Mesenchymal stem cell (in vitro differentiated cells and primary cell): ENCODE measurements around the gene LHFPL2.

Source experiments
- DNase-seq: peaks from one replicate; pipeline ENCODE4 v3.0.0-alpha.2; 2013
- H2AFZ ChIP-seq: one replicate; pipeline ENCODE4 v1.6.1; 2013; ENCODE audit warnings: low read depth, mild to moderate bottlenecking, control low read depth, inconsistent platforms, low read length, moderate library complexity
- H2AK5ac ChIP-seq: 2 replicates; pipeline ENCODE4 v1.6.1; 2013; ENCODE audit warnings: low read length, moderate library complexity, mild to moderate bottlenecking, inconsistent platforms; ENCODE audit not compliant: severe bottlenecking
- H2BK120ac ChIP-seq: one replicate; pipeline ENCODE4 v1.6.1; 2013; ENCODE audit warnings: low read depth, mild to moderate bottlenecking, inconsistent platforms, low read length, moderate library complexity
- H2BK12ac ChIP-seq, 2 experiments: one replicate each; pipeline ENCODE4 v1.6.1; 2013; ENCODE audit warnings: inconsistent platforms in 2 of 2, low read length in 2 of 2, mild to moderate bottlenecking in 2 of 2, moderate library complexity in 2 of 2, control low read depth in 1 of 2
- H2BK15ac ChIP-seq: one replicate; pipeline ENCODE4 v1.6.1; 2013; ENCODE audit warnings: mild to moderate bottlenecking, low read depth, inconsistent platforms; ENCODE audit not compliant: poor library complexity, severe bottlenecking
- H2BK5ac ChIP-seq: 2 replicates; pipeline ENCODE4 v1.6.1; 2013; ENCODE audit warnings: low read depth, mild to moderate bottlenecking, low read length, control low read depth, inconsistent platforms; ENCODE audit not compliant: poor library complexity, severe bottlenecking
- H3K14ac ChIP-seq, 2 experiments: one replicate each; pipeline ENCODE4 v1.6.1; 2013; ENCODE audit warnings: inconsistent platforms in 2 of 2, low read length in 2 of 2, control low read depth in 1 of 2, mild to moderate bottlenecking in 1 of 2, moderate library complexity in 1 of 2
- H3K18ac ChIP-seq, 2 experiments: one replicate each; pipeline ENCODE4 v1.6.1; 2013; ENCODE audit warnings: inconsistent platforms in 2 of 2, low read length in 2 of 2, control low read depth in 1 of 2, low read depth in 1 of 2, mild to moderate bottlenecking in 1 of 2
- H3K23ac ChIP-seq, 2 experiments: one replicate each; pipeline ENCODE4 v1.6.1; 2013; ENCODE audit warnings: inconsistent platforms in 2 of 2, low read length in 2 of 2, mild to moderate bottlenecking in 2 of 2, moderate library complexity in 2 of 2, control low read depth in 1 of 2
- H3K27ac ChIP-seq: 2 replicates; pipeline ENCODE4 v1.5.1; 2013; ENCODE audit warnings: mild to moderate bottlenecking, moderate library complexity, low read length, control low read depth, inconsistent platforms; ENCODE audit not compliant: poor library complexity, severe bottlenecking
- H3K27me3 ChIP-seq, 2 experiments: 2 replicates each; pipeline versions ENCODE4 v1.6.1 to v1.7.0; 2013; ENCODE audit warnings: low read length in 2 of 2, mild to moderate bottlenecking in 2 of 2, moderate library complexity in 2 of 2, control low read depth in 1 of 2, inconsistent platforms in 1 of 2; ENCODE audit not compliant: control insufficient read depth in 1 of 2, insufficient read depth in 1 of 2
- H3K36me3 ChIP-seq, 2 experiments: 2 replicates each; pipeline versions ENCODE4 v1.6.1 to v1.7.0; 2013; ENCODE audit warnings: low read length in 2 of 2, control low read depth in 1 of 2, inconsistent platforms in 1 of 2, low read depth in 1 of 2, mild to moderate bottlenecking in 1 of 2; ENCODE audit not compliant: insufficient read depth in 2 of 2, control insufficient read depth in 1 of 2
- H3K4ac ChIP-seq, 2 experiments: one replicate each; pipeline ENCODE4 v1.6.1; 2013; ENCODE audit warnings: inconsistent platforms in 2 of 2, low read length in 2 of 2, mild to moderate bottlenecking in 2 of 2, moderate library complexity in 2 of 2, control low read depth in 1 of 2, low read depth in 1 of 2
- H3K4me1 ChIP-seq: 2 replicates; pipeline ENCODE4 v1.6.1; 2013; ENCODE audit warnings: low read depth, low read length, control low read depth; ENCODE audit not compliant: control insufficient read depth, insufficient read depth
- H3K4me2 ChIP-seq: 2 replicates; pipeline ENCODE4 v1.6.1; 2013; ENCODE audit warnings: low read length, mild to moderate bottlenecking, inconsistent platforms; ENCODE audit not compliant: poor library complexity, severe bottlenecking
- H3K4me3 ChIP-seq, 2 experiments: 2 replicates each; pipeline versions ENCODE4 v1.5.1 to v1.7.0; 2013; ENCODE audit warnings: low read length in 2 of 2, mild to moderate bottlenecking in 2 of 2, control low read depth in 1 of 2, low read depth in 1 of 2; ENCODE audit not compliant: insufficient read depth in 1 of 2
- H3K79me1 ChIP-seq: replicated peaks from 2 replicates; pipeline ENCODE4 v1.6.1; 2013; ENCODE audit warnings: mild to moderate bottlenecking, control low read depth, low read length, inconsistent platforms; ENCODE audit not compliant: poor library complexity, severe bottlenecking
- H3K9ac ChIP-seq: 2 replicates; pipeline ENCODE4 v1.7.0; 2013; ENCODE audit warnings: mild to moderate bottlenecking, low read length, moderate library complexity
- H3K9me3 ChIP-seq: 2 replicates; pipeline ENCODE4 v1.7.0; 2013; ENCODE audit warnings: mild to moderate bottlenecking, low read length; ENCODE audit not compliant: control insufficient read depth
- H4K8ac ChIP-seq: one replicate; pipeline ENCODE4 v1.6.1; 2013; ENCODE audit warnings: inconsistent platforms, mild to moderate bottlenecking, low read length, moderate library complexity
- H4K91ac ChIP-seq: one replicate; pipeline ENCODE4 v1.6.1; 2013; ENCODE audit warnings: mild to moderate bottlenecking, low read length, inconsistent platforms
- WGBS: methylation state at CpG from one replicate; pipeline ENCODE4 v1.1.7; 2013; ENCODE audit warnings: mixed read lengths; 5-methylcytosine and 5-hydroxymethylcytosine counted together

LHFPL2 gene

GRCh38 chr5:78537411-78537810 is 111.2 kb downstream of the LHFPL2 start:
- H4K91ac ChIP-seq, result no peak overlapping the region
- H4K8ac ChIP-seq, result no peak overlapping the region
- H3K4ac ChIP-seq, result no peak overlapping the region
- no peak overlapping the region for H3K4me2 ChIP-seq
- no peak overlapping the region for H3K27ac ChIP-seq
- peaks cover 15% of the 10 kb centered on the region for H3K4me1 ChIP-seq
- no peak overlapping the region for H3K4me3 ChIP-seq
- H3K18ac ChIP-seq, result no peak overlapping the region
- H3K36me3 ChIP-seq, result no peaks in the 10 kb centered on the region
- H2BK12ac ChIP-seq, result no peak overlapping the region
- H3K9me3 ChIP-seq, result no peaks in the 10 kb centered on the region
- no peak overlapping the region for H3K23ac ChIP-seq
- H3K27me3 ChIP-seq, result no peaks in the 10 kb centered on the region
- peak overlapping the region; percentile 54 for H3K9ac ChIP-seq
- H2BK15ac ChIP-seq, result no peak overlapping the region
- H2BK5ac ChIP-seq, result no peak overlapping the region
- DNase-seq, result no peak
- no peak overlapping the region for H2AK5ac ChIP-seq
- H3K79me1 ChIP-seq, result peaks cover 27% of the 10 kb centered on the region
- WGBS, result 96% methylated on average over 5 of the region's 5 CpGs
- H3K14ac ChIP-seq, result no peak overlapping the region
- H2BK120ac ChIP-seq, result no peak overlapping the region
- no peak overlapping the region for H2AFZ ChIP-seq

DNA sequence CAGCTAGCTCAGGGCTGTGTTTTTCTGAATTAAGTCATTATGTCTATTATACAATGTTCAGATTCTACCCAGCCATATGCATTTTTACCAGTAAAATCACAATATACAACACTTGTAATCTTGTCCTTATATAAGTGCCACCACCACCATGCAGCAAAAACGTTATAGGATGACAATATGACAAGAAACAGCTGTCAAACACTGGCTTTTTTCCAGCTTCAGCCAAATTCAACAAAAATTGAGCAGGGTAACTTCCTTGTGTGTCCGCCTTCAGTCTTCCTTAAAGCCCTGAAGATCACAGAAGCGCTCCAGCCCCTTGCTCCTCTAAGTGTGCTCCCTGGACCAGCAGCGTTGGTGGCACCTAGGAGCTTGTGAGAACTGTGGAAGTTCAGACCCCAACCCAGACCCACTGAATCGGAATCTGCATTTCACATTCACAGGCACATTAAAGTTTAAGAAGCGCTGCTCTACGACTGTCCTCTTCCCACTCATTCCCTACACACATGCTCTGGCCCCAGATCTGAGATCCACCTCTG is 111.8 kb downstream of the LHFPL2 start:
- Histone ChIP-seq H3K4me2 (no peak overlapping the region), H3K79me1 (peaks cover 27% of the 10 kb centered on the region), H2AFZ (no peak overlapping the region), H4K8ac (no peak overlapping the region), H3K18ac (peak overlapping the region in 1 of 2 experiments; percentile 28), H3K36me3 (no peaks in the 10 kb centered on the region), H3K4me3 (no peak overlapping the region), H2BK12ac (no peak overlapping the region), H3K9ac (peak overlapping the region; percentile 54), H2BK120ac (no peak overlapping the region), H3K27me3 (no peaks in the 10 kb centered on the region), H3K4me1 (peaks cover 15% of the 10 kb centered on the region), H3K27ac (no peak overlapping the region), H2BK5ac (no peak overlapping the region), H2BK15ac (no peak overlapping the region), H3K9me3 (no peaks in the 10 kb centered on the region), H3K4ac (no peak overlapping the region), H3K14ac (no peak overlapping the region), H2AK5ac (peak overlapping the region; percentile 19), H4K91ac (peak overlapping the region; percentile 35), H3K23ac (no peak overlapping the region)
- 86% methylated on average over 7 of the region's 7 CpGs for WGBS
- no peak for DNase-seq

- Histone ChIP-seq H3K27me3 (no peaks in the 10 kb centered on the region), H2AK5ac (peak overlapping the region; percentile 88), H3K18ac (peak overlapping the region; percentile 35 to 88)
Observed at GRCh38 chr5:78534905-78535200, 113.7 kb downstream of the LHFPL2 start.

DNA sequence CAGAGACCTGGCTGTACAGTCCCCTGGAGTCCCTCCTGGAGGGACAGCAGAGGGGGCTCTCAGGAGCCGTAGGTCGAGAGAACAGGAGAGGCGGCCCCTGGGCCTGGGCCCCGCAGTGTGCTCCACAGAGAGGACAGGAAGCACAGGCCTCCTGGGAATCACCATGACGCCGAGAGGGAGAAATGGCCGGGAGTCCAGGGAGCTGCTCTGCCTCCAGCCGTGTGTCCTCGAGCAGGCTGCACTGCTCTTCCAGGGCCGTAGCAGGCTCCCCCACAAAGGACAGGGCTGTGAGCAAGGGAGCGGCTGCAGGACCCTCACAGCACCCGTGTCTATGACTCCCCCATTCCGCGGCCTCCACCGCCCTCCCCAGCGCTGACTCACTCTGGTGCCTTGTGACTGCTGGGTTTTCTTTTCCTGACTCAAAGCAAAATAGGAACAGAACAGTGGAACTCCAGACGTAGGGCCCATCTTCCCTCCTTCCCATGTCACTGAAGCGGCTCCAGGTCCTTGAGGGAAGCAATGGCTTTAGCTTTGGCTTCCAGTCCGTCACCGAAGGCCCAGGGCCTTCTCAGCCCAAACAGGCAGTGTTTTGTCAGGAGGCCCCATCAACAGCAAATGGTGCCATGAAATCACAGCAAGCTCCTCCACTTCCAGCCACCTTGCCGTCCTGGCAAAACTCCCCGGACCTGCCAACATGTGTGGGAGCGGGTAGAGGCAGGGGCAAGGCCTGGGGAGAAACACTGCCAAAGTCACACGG is 114.2 kb downstream of the LHFPL2 start:
- Histone ChIP-seq H3K18ac (peak overlapping the region; percentile 60 to 88), H3K9ac (peak overlapping the region; percentile 73)
- WGBS, result 73% methylated on average over 24 of the region's 24 CpGs

More at GRCh38 chr5:78534905-78535200, 113.7 kb downstream of the LHFPL2 start:
- peak overlapping the region; percentile 37 to 72 for H3K4ac ChIP-seq
- H3K4me3 ChIP-seq, result no peak overlapping the region
- H3K27ac ChIP-seq, result peak overlapping the region; percentile 56
- no peak overlapping the region for H3K23ac ChIP-seq
- no peak overlapping the region for H3K4me2 ChIP-seq
- no peaks in the 10 kb centered on the region for H3K36me3 ChIP-seq
- H2BK12ac ChIP-seq, result peak overlapping the region; percentile 14 to 70
- H4K8ac ChIP-seq, result peak overlapping the region; percentile 69
- H3K4me1 ChIP-seq, result peaks cover 15% of the 10 kb centered on the region
- H2BK120ac ChIP-seq, result peak overlapping the region; percentile 29
- H3K14ac ChIP-seq, result no peak overlapping the region
- H4K91ac ChIP-seq, result peak overlapping the region; percentile 91
- DNase-seq, result no peak
- H3K9me3 ChIP-seq, result no peaks in the 10 kb centered on the region
- H3K9ac ChIP-seq, result peak overlapping the region; percentile 73
- peak overlapping the region; percentile 53 for H2BK15ac ChIP-seq
- peaks cover 23% of the 10 kb centered on the region for H3K79me1 ChIP-seq
- no peak overlapping the region for H2AFZ ChIP-seq
- WGBS, result 90% methylated on average over 6 of the region's 6 CpGs
- no peak overlapping the region for H2BK5ac ChIP-seq

More for the DNA sequence above, 114.2 kb downstream of the LHFPL2 start:
- Histone ChIP-seq H3K27ac (peak overlapping the region; percentile 56), H2AK5ac (peak overlapping the region; percentile 62), H3K9me3 (no peaks in the 10 kb centered on the region), H2BK5ac (peak overlapping the region; percentile 25), H4K8ac (peak overlapping the region; percentile 69), H3K14ac (peak overlapping the region in 1 of 2 experiments; percentile 78), H3K27me3 (no peaks in the 10 kb centered on the region), H2AFZ (no peak overlapping the region), H2BK120ac (peak overlapping the region; percentile 29), H2BK12ac (peak overlapping the region; percentile 14 to 85), H3K4me1 (peaks cover 15% of the 10 kb centered on the region), H3K4ac (peak overlapping the region; percentile 19 to 75), H3K4me2 (peak overlapping the region; percentile 30), H3K79me1 (peaks cover 23% of the 10 kb centered on the region), H3K23ac (no peak overlapping the region), H3K4me3 (no peak overlapping the region), H4K91ac (peak overlapping the region; percentile 91), H3K36me3 (no peaks in the 10 kb centered on the region), H2BK15ac (peak overlapping the region; percentile 35)
- DNase-seq, result peak; percentile 82
